Upper lobe of right lung (tissue), 1 donor: Measurements from ENCODE around the gene ELL. TPM values are rescaled to one million over a fixed set of nuclear protein-coding genes. Genes with fewer than 3 reads are reported as not detected.
A peak's percentile ranks its signal among the peaks of the same experiment; 100 is the strongest.

Experiments used
- ATAC-seq: fragments of 200-7000 bp; cut with Tn5 transposase; one replicate; pipeline ENCODE4 v1.9.1; 2020; ENCODE audit warnings: mild to moderate bottlenecking, moderate library complexity
- DNase-seq: peaks from one replicate; pipeline ENCODE4 v3.0.0-alpha.2; 2020
- H3K27ac ChIP-seq: fragments of 200-600 bp; one replicate; pipeline ENCODE4 v1.8.0; 2022
- H3K27me3 ChIP-seq: fragments of 200-600 bp; one replicate; pipeline ENCODE4 v1.8.0; 2022; ENCODE audit warnings: mild to moderate bottlenecking
- H3K36me3 ChIP-seq: fragments of 200-600 bp; one replicate; pipeline ENCODE4 v1.8.0; 2022
- H3K4me1 ChIP-seq: fragments of 200-600 bp; one replicate; pipeline ENCODE4 v1.8.0; 2022
- H3K4me3 ChIP-seq: fragments of 200-600 bp; one replicate; pipeline ENCODE4 v1.8.0; 2022; ENCODE audit warnings: mild to moderate bottlenecking
- H3K9me3 ChIP-seq: fragments of 200-600 bp; one replicate; pipeline ENCODE4 v1.8.0; 2022
- CTCF ChIP-seq: fragments of 200-600 bp; IDR thresholded peaks from one replicate; pipeline ENCODE4 v1.8.0; 2022; ENCODE audit warnings: antibody characterized with exemption
- intact Hi-C: fragments of 100-400 bp; cut with DNase I; formaldehyde crosslinking; loops from one replicate; pipeline ENCODE4 v1.11.0; 2022
- total RNA-seq: library from RNA; stranded (reverse); fragmentation: NEBNext Ultra II Directional; extraction: Animal tissue kit (Norgen Biotek cat#: 25700); gene quantifications from one replicate; pipeline ENCODE4 v1.2.1, GENCODE V29; 2021
- donor health status: DM: no; HTN: yes; CAD: no; lungs with severe emphysema.

The ELL gene
- total RNA-seq, 1 donor from 2014 or later, result 17.7 TPM

DNA sequence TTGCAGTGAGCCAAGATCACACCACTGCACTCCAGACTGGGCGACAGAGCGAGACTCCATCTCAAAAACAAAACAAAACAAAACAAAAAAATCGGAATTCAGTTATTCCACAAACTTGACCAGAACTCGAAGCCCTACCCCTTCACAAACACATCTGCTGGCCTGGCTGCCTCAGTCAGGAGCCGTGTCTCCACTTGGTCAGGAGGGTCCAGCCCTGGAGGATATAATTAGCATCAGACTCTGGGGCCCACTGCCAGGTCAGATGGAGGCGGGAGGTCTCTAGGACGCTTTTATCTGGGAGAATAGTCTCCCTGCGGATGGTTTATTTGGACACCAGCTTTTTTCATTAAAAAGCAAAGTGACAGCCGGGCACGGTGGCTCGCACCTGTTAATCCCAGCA, 8.0 kb downstream of the ELL start:
- ATAC-seq, result no peak
- no peak for DNase-seq
- peaks cover 48% of the 10 kb centered on the region for H3K4me1 ChIP-seq
- no peak for TF ChIP-seq CTCF
- peak overlapping the region; percentile 6 for H3K27ac ChIP-seq
- H3K36me3 ChIP-seq, result no peaks in the 10 kb centered on the region
- no peaks in the 10 kb centered on the region for H3K9me3 ChIP-seq
- intact Hi-C loops, result no loop called here
- H3K4me3 ChIP-seq, result no peak overlapping the region
- H3K27me3 ChIP-seq, result no peaks in the 10 kb centered on the region

DNA sequence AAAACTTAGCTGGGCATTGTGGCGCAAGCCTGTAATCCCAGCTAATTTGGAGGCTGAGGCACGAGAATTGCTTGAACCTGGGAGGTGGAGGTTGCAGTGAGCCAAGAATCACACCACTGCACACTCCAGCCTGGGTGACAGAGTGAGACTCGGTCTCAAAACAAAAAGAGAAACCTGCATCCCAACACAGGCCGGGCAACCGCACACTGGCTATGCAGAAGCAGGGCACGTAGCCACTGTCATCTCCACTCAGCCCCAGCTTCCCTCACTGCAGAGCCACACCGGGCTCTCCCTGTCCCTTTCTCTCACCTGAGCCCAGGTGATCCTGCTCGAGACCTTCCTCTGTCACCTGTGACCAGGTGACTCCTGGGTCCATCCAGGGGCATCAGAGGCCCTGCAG, 11.7 kb downstream of the ELL start:
- DNase-seq (no peak), ATAC-seq (no peak)
- Histone ChIP-seq H3K27ac (no peak overlapping the region), H3K9me3 (no peaks in the 10 kb centered on the region), H3K4me1 (peaks cover 61% of the 10 kb centered on the region), H3K27me3 (no peaks in the 10 kb centered on the region), H3K4me3 (no peak overlapping the region), H3K36me3 (no peaks in the 10 kb centered on the region)
- intact Hi-C loops, result no loop called here
- no peak for TF ChIP-seq CTCF

- H3K9me3 ChIP-seq, result no peaks in the 10 kb centered on the region
- H3K36me3 ChIP-seq, result no peaks in the 10 kb centered on the region
- peaks cover 63% of the 10 kb centered on the region for H3K4me1 ChIP-seq
- H3K4me3 ChIP-seq, result no peak overlapping the region
- intact Hi-C loops, result no loop called here
- ATAC-seq, result no peak
- no peak for DNase-seq
- no peaks in the 10 kb centered on the region for H3K27me3 ChIP-seq
- no peak for TF ChIP-seq CTCF
- peak overlapping the region; percentile 56 for H3K27ac ChIP-seq
These were observed 13.3 kb downstream of the ELL start for GRCh38 chr19:18508585-18508984.

DNA sequence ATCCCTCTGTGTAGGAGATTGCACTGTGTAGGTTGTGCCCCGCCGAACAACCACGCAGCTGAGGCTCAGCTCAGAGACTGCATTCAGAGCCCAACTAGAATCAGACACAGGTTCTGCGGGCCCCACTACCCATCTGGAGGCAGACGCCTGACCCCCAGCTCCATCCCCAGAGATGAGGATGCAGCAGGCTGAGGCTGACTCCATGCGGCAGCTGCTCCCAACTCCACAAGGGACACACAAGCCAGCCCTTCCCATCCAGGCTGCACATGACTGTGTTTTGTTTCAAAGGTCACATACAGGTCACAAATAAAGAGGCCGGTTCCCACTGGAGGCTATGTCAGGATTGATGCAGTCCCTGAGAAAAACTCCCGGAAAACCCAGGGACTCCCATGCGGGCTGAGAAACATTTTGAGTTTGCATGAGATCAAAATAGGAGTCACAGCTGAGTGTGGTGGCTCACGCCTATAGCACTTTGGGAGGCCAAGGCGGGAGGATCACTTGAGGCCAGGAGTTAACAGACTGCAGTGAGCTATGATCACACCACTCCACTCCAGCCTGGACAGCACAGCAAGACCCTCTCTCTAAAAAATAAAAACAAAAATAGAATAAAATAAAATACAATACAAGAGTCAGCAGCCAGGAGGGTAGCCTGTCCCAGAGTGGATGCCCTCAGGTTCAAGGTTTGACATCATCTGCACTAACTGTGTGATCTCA, 14.0 kb downstream of the ELL start:
- no peak for TF ChIP-seq CTCF
- Histone ChIP-seq H3K4me3 (no peak overlapping the region), H3K27ac (peak overlapping the region; percentile 56), H3K36me3 (no peaks in the 10 kb centered on the region), H3K27me3 (no peaks in the 10 kb centered on the region), H3K4me1 (peaks cover 66% of the 10 kb centered on the region), H3K9me3 (no peaks in the 10 kb centered on the region)
- ATAC-seq, result no peak
- intact Hi-C loops, result no loop called here
- DNase-seq, result no peak

GRCh38 chr19:18507021-18507726, 14.7 kb downstream of the ELL start:
- Histone ChIP-seq H3K4me3 (no peak overlapping the region), H3K36me3 (no peaks in the 10 kb centered on the region), H3K4me1 (peaks cover 73% of the 10 kb centered on the region), H3K27ac (peak overlapping the region; percentile 56), H3K27me3 (no peaks in the 10 kb centered on the region), H3K9me3 (no peaks in the 10 kb centered on the region)
- TF ChIP-seq CTCF, result no peak
- intact Hi-C loops, result no loop called here
- DNase-seq (no peak), ATAC-seq (peak; percentile 59)
